Right lobe of liver (tissue), 6 donors: ENCODE data around the gene TRAF3IP1. TPM values are rescaled to one million over a fixed set of nuclear protein-coding genes. Genes with fewer than 3 reads are reported as not detected.

ENCODE experiments used
- ATAC-seq, 4 donors: fragments of 200-7000 bp; cut with Tn5 transposase; one replicate each; pipeline ENCODE4 v1.9.1; 2020; ENCODE audit warnings: mild to moderate bottlenecking in 4 of 4, moderate library complexity in 4 of 4
- DNase-seq, 3 donors: peaks; one replicate each; pipeline ENCODE4 v3.0.0-alpha.2; 2020
- H3K27ac ChIP-seq, 3 donors: fragments of 200-600 bp; one replicate each; pipeline ENCODE4 v1.8.0; 2022
- H3K27me3 ChIP-seq, 2 donors: fragments of 200-600 bp; one replicate each; pipeline ENCODE4 v1.8.0; 2022
- H3K36me3 ChIP-seq, 4 donors: fragments of 200-600 bp; sonication (generic) in 1 of 4; one replicate each; pipeline versions ENCODE4 v1.5.1 to v1.8.0; 2017 to 2022; ENCODE audit warnings: control low read depth in 1 of 4
- H3K4me1 ChIP-seq, 4 donors: fragments of 200-600 bp; sonication (generic) in 1 of 4; one replicate each; pipeline versions ENCODE4 v1.5.1 to v1.8.0; 2017 to 2022; ENCODE audit warnings: control low read depth in 1 of 4
- H3K4me3 ChIP-seq, 3 donors: fragments of 200-600 bp; one replicate each; pipeline ENCODE4 v1.8.0; 2022
- H3K9me3 ChIP-seq, 4 donors: fragments of 200-600 bp; sonication (generic) in 1 of 4; one replicate each; pipeline versions ENCODE4 v1.5.1 to v1.8.0; 2017 to 2022; ENCODE audit warnings: control low read depth in 1 of 4
- CTCF ChIP-seq, 4 donors: fragments of 200-600 bp in 3 of 4; fragments of 450-650 bp in 1 of 4; IDR thresholded peaks; one replicate each; pipeline versions ENCODE4 v1.5.1 to v1.8.0; 2016 to 2022; ENCODE audit warnings: antibody characterized with exemption in 4 of 4, mild to moderate bottlenecking in 2 of 4
- POLR2A ChIP-seq: fragments of 450-650 bp; IDR thresholded peaks from one replicate; pipeline ENCODE4 v1.6.1; 2017; ENCODE audit warnings: antibody characterized with exemption, mild to moderate bottlenecking
- WGBS: methylation state at CpG from one replicate; pipeline ENCODE4 v1.1.6; 2018; ENCODE audit warnings: low coverage, low lambda C conversion rate; ENCODE audit not compliant: insufficient coverage; ENCODE audit errors: missing lambda C conversion rate; 5-methylcytosine and 5-hydroxymethylcytosine counted together
- intact Hi-C, 2 donors: fragments of 100-400 bp; cut with DNase I; formaldehyde crosslinking; loops; one replicate each; pipeline versions ENCODE4 v1.11.2 to v1.14.1; 2022
- total RNA-seq, 6 experiments: library from RNA; depleted of rRNA in 2 of 6; stranded (reverse); fragments of >200 nt in 2 of 6; fragmentation: NEBNext Ultra II Directional in 3 of 6; extraction: Animal tissue kit (Norgen Biotek cat#: 25700) in 3 of 6; gene quantifications; one replicate each; pipeline versions ENCODE4 v1.1.0 to v1.2.4, GENCODE V29; 2016 to 2023
- donor health status: DM: no; HTN: yes; CAD: no.
- donor health status: DM: no; HTN: no; CAD: no.
- donor health status: DM: no; HTN: no; CAD: no.
- donor health status: DM: no; HTN: yes; CAD: no.
- donor health status: DM: no; HTN: yes; CAD: no.

Gene TRAF3IP1
- total RNA-seq, 6 experiments from 2014 or later, result 4.6 to 12.0 (median 8.3) TPM

GRCh38 chr2:238346544-238346943 lies 26.2 kb downstream of the TRAF3IP1 start:
- no peak overlapping the region for H3K27ac ChIP-seq
- no peaks in the 10 kb centered on the region for H3K9me3 ChIP-seq
- peaks cover 0 to 13% (median 4%) of the 10 kb centered on the region in 4 donors for H3K36me3 ChIP-seq
- WGBS, result 91% methylated on average over 9 of the region's 12 CpGs
- H3K27me3 ChIP-seq, result no peaks in the 10 kb centered on the region
- ATAC-seq, result no peak
- H3K4me3 ChIP-seq, result no peak overlapping the region
- TF ChIP-seq CTCF (IDR thresholded peaks at IDR 0.05) (no peak), POLR2A (no peak)
- intact Hi-C loops, result loop anchor here in 1 of 2 donors (5.0 kb wide), 1 partner anchor 94 kb away; no protein-coding TSS in a partner anchor
- H3K4me1 ChIP-seq, result no peaks in the 10 kb centered on the region
- DNase-seq, result no peak

- H3K27ac ChIP-seq, result no peak overlapping the region
- intact Hi-C loops, result no loop called here
- DNase-seq (no peak), ATAC-seq (peak in 1 of 4 donors; percentile 6)
- no peaks in the 10 kb centered on the region for H3K27me3 ChIP-seq
- H3K4me3 ChIP-seq, result no peak overlapping the region
- no peak for TF ChIP-seq CTCF (IDR thresholded peaks at IDR 0.05)
- TF ChIP-seq POLR2A, result no peak
- WGBS, result 93% methylated on average over 16 of the region's 18 CpGs
- no peaks in the 10 kb centered on the region for H3K4me1 ChIP-seq
- no peaks in the 10 kb centered on the region for H3K9me3 ChIP-seq
- peaks cover 0 to 18% (median 4%) of the 10 kb centered on the region in 4 donors for H3K36me3 ChIP-seq
Observed at GRCh38 chr2:238350150-238350897, 30.0 kb downstream of the TRAF3IP1 start.

- ATAC-seq (peak in 1 of 4 donors; percentile 20), DNase-seq (no peak)
- intact Hi-C loops, result no loop called here
- H3K27me3 ChIP-seq, result no peaks in the 10 kb centered on the region
- H3K27ac ChIP-seq, result no peak overlapping the region
- H3K4me3 ChIP-seq, result no peak overlapping the region
- TF ChIP-seq POLR2A, result no peak
- no peaks in the 10 kb centered on the region for H3K9me3 ChIP-seq
- H3K36me3 ChIP-seq, result peaks cover 0 to 23% (median 4%) of the 10 kb centered on the region in 4 donors
- no peaks in the 10 kb centered on the region for H3K4me1 ChIP-seq
- 88% methylated on average over 5 of the region's 15 CpGs for WGBS
Observed at GRCh38 chr2:238351315-238351714, 31.0 kb downstream of the TRAF3IP1 start.

GRCh38 chr2:238352361-238352760 lies 32.0 kb downstream of the TRAF3IP1 start:
- peaks cover 0 to 23% (median 4%) of the 10 kb centered on the region in 4 donors for H3K36me3 ChIP-seq
- TF ChIP-seq CTCF (IDR thresholded peaks at IDR 0.05) (no peak), POLR2A (no peak)

GRCh38 chr2:238358769-238359168 lies 38.5 kb downstream of the TRAF3IP1 start:
- no peak for ATAC-seq
- Histone ChIP-seq H3K27me3 (no peaks in the 10 kb centered on the region), H3K27ac (no peak overlapping the region), H3K4me1 (no peaks in the 10 kb centered on the region), H3K4me3 (no peak overlapping the region), H3K9me3 (no peaks in the 10 kb centered on the region), H3K36me3 (peaks cover 0 to 14% (median 2%) of the 10 kb centered on the region in 4 donors)
- TF ChIP-seq CTCF (IDR thresholded peaks at IDR 0.05) (no peak), POLR2A (no peak)
- no peak for DNase-seq
- 88% methylated on average over 3 of the region's 3 CpGs for WGBS
- intact Hi-C loops, result no loop called here

More at GRCh38 chr2:238352361-238352760, 32.0 kb downstream of the TRAF3IP1 start:
- ATAC-seq, result peak in 1 of 4 donors; percentile 9
- intact Hi-C loops, result no loop called here
- Histone ChIP-seq H3K27me3 (no peaks in the 10 kb centered on the region), H3K9me3 (no peaks in the 10 kb centered on the region), H3K4me3 (no peak overlapping the region), H3K4me1 (no peaks in the 10 kb centered on the region), H3K27ac (no peak overlapping the region)
- 88% methylated on average over 5 of the region's 9 CpGs for WGBS
- no peak for DNase-seq
